NK-92 treated with Interleukin-12 subunit alpha and Interleukin-12 subunit beta, amount 100 ng/mL, for 24 hours (cell line): ENCODE results near the gene ZNF749.
"Not testable (repeated sequence)": the region's sequence is repeated elsewhere in the genome, so short reads cannot be mapped to it uniquely, and the experiment has no call there.

Experiments
- DNase-seq: peaks from one replicate; lab custom pipeline; 2025; lab: John Stamatoyannopoulos, UW

ZNF749 gene

GRCh38 chr19:57466489-57466888, 31.4 kb downstream of the ZNF749 start:
- DNase-seq: no peak

- DNase-seq: no peak
These were observed 38.5 kb downstream of the ZNF749 start for GRCh38 chr19:57473646-57474045.

- DNase-seq: peak; percentile 66
These were observed 42.3 kb downstream of the ZNF749 start, which contains the start of gene ZNF772 for GRCh38 chr19:57477191-57478008. ZNF772 (minus strand) TSS chr19:57477566; CDS start chr19:57477309, 257 bp downstream.

GRCh38 chr19:57487477-57488298, 52.6 kb downstream of the ZNF749 start, which contains the start of gene ZNF419:
ZNF419 (plus strand) TSS chr19:57487750; CDS start chr19:57487951, 201 bp downstream.
- peak; percentile 87 for DNase-seq

GRCh38 chr19:57488299-57488644, 53.1 kb downstream of the ZNF749 start:
- DNase-seq: not testable (repeated sequence)
